NCI-H69 (cell line): ENCODE measurements around the gene CYP3A5.

Experiments
- DNase-seq: peaks from one replicate; lab custom pipeline; 2025; lab: John Stamatoyannopoulos, UW

The CYP3A5 gene

GRCh38 chr7:99615989-99616358 lies 63.8 kb downstream of the CYP3A5 start:
- no peak for DNase-seq

- DNase-seq, result no peak
Observed at GRCh38 chr7:99614495-99614894, 65.3 kb downstream of the CYP3A5 start.

- no peak for DNase-seq
Observed at GRCh38 chr7:99607548-99607947, 72.2 kb downstream of the CYP3A5 start.

GRCh38 chr7:99606531-99606930 lies 73.3 kb downstream of the CYP3A5 start:
- DNase-seq, result no peak

- DNase-seq, result no peak
Observed at GRCh38 chr7:99605527-99605926, 74.3 kb downstream of the CYP3A5 start.

GRCh38 chr7:99601656-99602310 lies 78.0 kb downstream of the CYP3A5 start:
- DNase-seq, result no peak

- no peak for DNase-seq
Observed at GRCh38 chr7:99599836-99600235, 80.0 kb downstream of the CYP3A5 start.
